ENCODE results near the gene RAB10. TPM values are rescaled to one million over a fixed set of nuclear protein-coding genes. Genes with fewer than 3 reads are reported as not detected.
"Not testable (repeated sequence)": the region's sequence is repeated elsewhere in the genome, so short reads cannot be mapped to it uniquely, and the experiment has no call there.

Gene RAB10
- polyA plus RNA-seq, 1 donor from 2014 or later: 169 TPM

GRCh38 chr2:26024260-26024659, 9.6 kb upstream of the RAB10 start:
- H3K9me3 ChIP-seq (ENCODE audit: low read length): no peaks in the 10 kb centered on the region
- no peaks in the 10 kb centered on the region for H3K36me3 ChIP-seq (ENCODE audit: insufficient read depth, low read length)
- no peak overlapping the region for H3K9ac ChIP-seq (ENCODE audit: low read length)
- TF ChIP-seq SMC3 (conservative IDR thresholded peaks at IDR 0.05; ENCODE audit: poor library complexity) (no peak), POLR2AphosphoS5 (IDR thresholded peaks at IDR 0.05) (no peak), RAD21 (conservative IDR thresholded peaks at IDR 0.05) (no peak), CTCF (IDR thresholded peaks at IDR 0.05; ENCODE audit: poor library complexity, severe bottlenecking) (no peak), MXI1 (conservative IDR thresholded peaks at IDR 0.05; ENCODE audit: poor library complexity, severe bottlenecking) (no peak), REST (IDR thresholded peaks at IDR 0.05; ENCODE audit: borderline replicate concordance) (no peak), TAF1 (IDR thresholded peaks at IDR 0.05; ENCODE audit: low read depth) (no peak), EP300 (conservative IDR thresholded peaks at IDR 0.05; ENCODE audit: poor library complexity, severe bottlenecking) (no peak), EZH2 (IDR thresholded peaks at IDR 0.05; ENCODE audit: borderline replicate concordance, insufficient read depth, low read length, poor library complexity, severe bottlenecking) (no peak)
- no peaks in the 10 kb centered on the region for H3K9me2 ChIP-seq (ENCODE audit: insufficient read depth, low read length)
- no peaks in the 10 kb centered on the region for H3F3A ChIP-seq (ENCODE audit: insufficient read depth, low read length, poor library complexity, severe bottlenecking)
- no peak overlapping the region for H3K27ac ChIP-seq (ENCODE audit: low read length)
- no peak overlapping the region for H3K4me3 ChIP-seq (ENCODE audit: low read length)
- no peak overlapping the region for H3K4me2 ChIP-seq (ENCODE audit: low read length)
- no peak overlapping the region for H2AFZ ChIP-seq (ENCODE audit: low read depth, low read length)
- H4K20me1 ChIP-seq (ENCODE audit: insufficient read depth): no peaks in the 10 kb centered on the region
- no peaks in the 10 kb centered on the region for H3K79me2 ChIP-seq (replicated peaks; ENCODE audit: insufficient read depth, low read length)
- no peaks in the 10 kb centered on the region for H3K27me3 ChIP-seq (ENCODE audit: insufficient read depth, low read depth, low read length)

- no peak for TF ChIP-seq CTCF (IDR thresholded peaks at IDR 0.05; ENCODE audit: poor library complexity, severe bottlenecking)
- TF ChIP-seq SMC3 (conservative IDR thresholded peaks at IDR 0.05; ENCODE audit: poor library complexity): no peak
- TF ChIP-seq EP300 (conservative IDR thresholded peaks at IDR 0.05; ENCODE audit: poor library complexity, severe bottlenecking): no peak
- TF ChIP-seq MXI1 (conservative IDR thresholded peaks at IDR 0.05; ENCODE audit: poor library complexity, severe bottlenecking): no peak
- TF ChIP-seq TAF1 (IDR thresholded peaks at IDR 0.05; ENCODE audit: low read depth): no peak
- TF ChIP-seq REST (IDR thresholded peaks at IDR 0.05; ENCODE audit: borderline replicate concordance): no peak
- TF ChIP-seq POLR2AphosphoS5 (IDR thresholded peaks at IDR 0.05): no peak
- no peak for TF ChIP-seq RAD21 (conservative IDR thresholded peaks at IDR 0.05)
- no peak for TF ChIP-seq EZH2 (IDR thresholded peaks at IDR 0.05; ENCODE audit: borderline replicate concordance, insufficient read depth, low read length, poor library complexity, severe bottlenecking)
- Histone ChIP-seq H3K9ac (ENCODE audit: low read length) (no peak overlapping the region), H2AFZ (ENCODE audit: low read depth, low read length) (no peak overlapping the region), H4K20me1 (ENCODE audit: insufficient read depth) (no peaks in the 10 kb centered on the region), H3K4me3 (ENCODE audit: low read length) (no peak overlapping the region), H3K9me3 (ENCODE audit: low read length) (no peaks in the 10 kb centered on the region), H3K79me2 (replicated peaks; ENCODE audit: insufficient read depth, low read length) (no peaks in the 10 kb centered on the region), H3K9me2 (ENCODE audit: insufficient read depth, low read length) (no peaks in the 10 kb centered on the region), H3K36me3 (ENCODE audit: insufficient read depth, low read length) (no peaks in the 10 kb centered on the region), H3F3A (ENCODE audit: insufficient read depth, low read length, poor library complexity, severe bottlenecking) (no peaks in the 10 kb centered on the region), H3K4me2 (ENCODE audit: low read length) (no peak overlapping the region), H3K27ac (ENCODE audit: low read length) (no peak overlapping the region), H3K27me3 (ENCODE audit: insufficient read depth, low read depth, low read length) (no peaks in the 10 kb centered on the region)
Observed at GRCh38 chr2:26025509-26025908, 8.4 kb upstream of the RAB10 start.

- not testable (repeated sequence) for H2AFZ ChIP-seq (ENCODE audit: low read depth, low read length); H3K79me2 ChIP-seq (replicated peaks; ENCODE audit: insufficient read depth, low read length); H4K20me1 ChIP-seq (ENCODE audit: insufficient read depth); H3K4me2 ChIP-seq (ENCODE audit: low read length); H3K36me3 ChIP-seq (ENCODE audit: insufficient read depth, low read length); H3F3A ChIP-seq (ENCODE audit: insufficient read depth, low read length, poor library complexity, severe bottlenecking); H3K4me3 ChIP-seq (ENCODE audit: low read length); H3K9me3 ChIP-seq (ENCODE audit: low read length); H3K27me3 ChIP-seq (ENCODE audit: insufficient read depth, low read depth, low read length); H3K9me2 ChIP-seq (ENCODE audit: insufficient read depth, low read length); H3K27ac ChIP-seq (ENCODE audit: low read length); H3K9ac ChIP-seq (ENCODE audit: low read length)
Observed at GRCh38 chr2:26028083-26028482, 5.8 kb upstream of the RAB10 start.
